ENCODE measurements around the gene ZGPAT.

ZGPAT gene

GRCh38 chr20:63700199-63701050, 7.4 kb upstream of the ZGPAT start:
- H3K4me3 ChIP-seq (ENCODE audit: low read length): no peak overlapping the region
- no peak for TF ChIP-seq ZNF274 (IDR thresholded peaks at IDR 0.05; ENCODE audit: low read depth, low read length)

- no peak overlapping the region for H3K4me3 ChIP-seq (ENCODE audit: low read length)
- no peak for TF ChIP-seq ZNF274 (IDR thresholded peaks at IDR 0.05; ENCODE audit: low read depth, low read length)
These were observed 6.8 kb upstream of the ZGPAT start for GRCh38 chr20:63701051-63701328.

GRCh38 chr20:63701329-63702035, 6.4 kb upstream of the ZGPAT start:
- H3K4me3 ChIP-seq (ENCODE audit: low read length): no peak overlapping the region
- no peak for TF ChIP-seq ZNF274 (IDR thresholded peaks at IDR 0.05; ENCODE audit: low read depth, low read length)

GRCh38 chr20:63702036-63702665, 5.7 kb upstream of the ZGPAT start:
- no peak overlapping the region for H3K4me3 ChIP-seq (ENCODE audit: low read length)
- no peak for TF ChIP-seq ZNF274 (IDR thresholded peaks at IDR 0.05; ENCODE audit: low read depth, low read length)

- no peak overlapping the region for H3K4me3 ChIP-seq (ENCODE audit: low read length)
- no peak for TF ChIP-seq ZNF274 (IDR thresholded peaks at IDR 0.05; ENCODE audit: low read depth, low read length)
These were observed 4.9 kb upstream of the ZGPAT start for GRCh38 chr20:63702751-63703470.

GRCh38 chr20:63703471-63703975, 4.3 kb upstream of the ZGPAT start:
- no peak overlapping the region for H3K4me3 ChIP-seq (ENCODE audit: low read length)
- TF ChIP-seq ZNF274 (IDR thresholded peaks at IDR 0.05; ENCODE audit: low read depth, low read length): no peak

GRCh38 chr20:63703976-63704748, 3.7 kb upstream of the ZGPAT start:
- TF ChIP-seq ZNF274 (IDR thresholded peaks at IDR 0.05; ENCODE audit: low read depth, low read length): no peak
- no peak overlapping the region for H3K4me3 ChIP-seq (ENCODE audit: low read length)

- no peak for TF ChIP-seq ZNF274 (IDR thresholded peaks at IDR 0.05; ENCODE audit: low read depth, low read length)
These were observed 3.1 kb upstream of the ZGPAT start for GRCh38 chr20:63704749-63705117.

GRCh38 chr20:63705232-63706026, 2.4 kb upstream of the ZGPAT start:
- H3K4me3 ChIP-seq (ENCODE audit: low read length): no peak overlapping the region
- TF ChIP-seq ZNF274 (IDR thresholded peaks at IDR 0.05; ENCODE audit: low read depth, low read length): no peak

More at GRCh38 chr20:63704749-63705117, 3.1 kb upstream of the ZGPAT start:
- H3K4me3 ChIP-seq (ENCODE audit: low read length): no peak overlapping the region

GRCh38 chr20:63706027-63706695, 1.7 kb upstream of the ZGPAT start:
- peak overlapping the region; percentile 92; the same call in 1 of the 2 replicates for H3K4me3 ChIP-seq (ENCODE audit: low read length)
- TF ChIP-seq ZNF274 (IDR thresholded peaks at IDR 0.05; ENCODE audit: low read depth, low read length): no peak

- TF ChIP-seq ZNF274 (IDR thresholded peaks at IDR 0.05; ENCODE audit: low read depth, low read length): no peak
These were observed 834 bp upstream of the ZGPAT start for GRCh38 chr20:63706852-63707557.

More at GRCh38 chr20:63706852-63707557, 834 bp upstream of the ZGPAT start:
- peak overlapping the region; percentile 92 for H3K4me3 ChIP-seq (ENCODE audit: low read length)

All from GM08714 (cell line).